PC-3 (cell line): ENCODE measurements around the gene TNFSF11. TPM values are rescaled to one million over a fixed set of nuclear protein-coding genes. Genes with fewer than 3 reads are reported as not detected.
A peak's percentile ranks its signal among the peaks of the same experiment; 100 is the strongest.

ENCODE experiments used
- ATAC-seq: fragments of 200-7000 bp; cut with Tn5 transposase; 2 replicates; pipeline ENCODE4 v1.9.1; 2020; ENCODE audit warnings: mild to moderate bottlenecking, moderate library complexity
- BruUV-seq: library from RNA; stranded (reverse); fragments of 400-500 nt; replicated peaks from 2 replicates; lab custom pipeline; 2021; lab: Mats Ljungman, UMichigan
- CTCF ChIA-PET: fragments of 300-600 bp; sonication (Branson Sonifier 250); formaldehyde crosslinking; loops from one replicate; lab custom pipeline; 2022; ENCODE audit warnings: antibody characterized with exemption; lab: Charles Lee
- POLR2A ChIA-PET: fragments of 300-600 bp; sonication (Branson Sonifier 250); formaldehyde crosslinking; loops from one replicate; lab custom pipeline; 2022; ENCODE audit warnings: antibody characterized with exemption; ENCODE audit not compliant: unreplicated experiment; lab: Charles Lee
- DNase-seq: peaks from one replicate; pipeline ENCODE4 v3.0.0-alpha.2; 2015
- H2AFZ ChIP-seq: fragments of 300-600 bp; sonication (generic); 2 replicates; pipeline ENCODE4 v1.6.0; 2016; ENCODE audit warnings: antibody characterized with exemption, low read length
- H3F3A ChIP-seq: fragments of 300-600 bp; sonication (generic); one replicate; pipeline ENCODE4 v1.6.0; 2017; ENCODE audit warnings: antibody characterized with exemption, low read length, control low read depth, mild to moderate bottlenecking; ENCODE audit not compliant: unreplicated experiment
- H3K27ac ChIP-seq: fragments of 300-600 bp; sonication (generic); 2 replicates; pipeline ENCODE4 v1.5.1; 2016; ENCODE audit warnings: mild to moderate bottlenecking, low read length
- H3K27me3 ChIP-seq: fragments of 300-600 bp; sonication (generic); 2 replicates; pipeline ENCODE4 v1.6.1; 2016; ENCODE audit warnings: low read length, mixed read lengths
- H3K36me3 ChIP-seq: fragments of 300-600 bp; sonication (generic); 2 replicates; pipeline ENCODE4 v1.6.1; 2016; ENCODE audit warnings: low read depth, mixed run types, low read length, mixed read lengths
- H3K4me1 ChIP-seq: fragments of 300-600 bp; sonication (generic); 2 replicates; pipeline ENCODE4 v1.5.1; 2016; ENCODE audit warnings: low read length; ENCODE audit not compliant: insufficient read depth
- H3K4me2 ChIP-seq: fragments of 300-600 bp; sonication (generic); 2 replicates; pipeline ENCODE4 v1.6.0; 2016; ENCODE audit warnings: low read length
- H3K4me3 ChIP-seq: fragments of 300-600 bp; sonication (generic); 2 replicates; pipeline ENCODE4 v1.5.1; 2016; ENCODE audit warnings: mild to moderate bottlenecking, low read length, mixed read lengths
- H3K79me2 ChIP-seq: fragments of 300-600 bp; sonication (generic); 2 replicates; pipeline ENCODE4 v1.6.1; 2017; ENCODE audit warnings: low read length, mixed read lengths
- H3K9ac ChIP-seq: fragments of 300-600 bp; sonication (generic); 2 replicates; pipeline ENCODE4 v1.6.0; 2016; ENCODE audit warnings: mild to moderate bottlenecking, low read length
- H3K9me2 ChIP-seq: fragments of 300-600 bp; sonication (generic); replicated peaks from 2 replicates; pipeline ENCODE4 v1.6.1; 2016; ENCODE audit warnings: mixed run types, low read length, mixed read lengths
- H3K9me3 ChIP-seq: fragments of 300-600 bp; sonication (generic); 2 replicates; pipeline ENCODE4 v1.6.1; 2016; ENCODE audit warnings: low read length, mixed read lengths
- H4K20me1 ChIP-seq: fragments of 300-600 bp; sonication (generic); 2 replicates; pipeline ENCODE4 v1.6.1; 2016; ENCODE audit warnings: low read length, mixed read lengths
- EZH2 ChIP-seq: fragments of 300-600 bp; sonication (generic); IDR thresholded peaks from one replicate; pipeline ENCODE4 v1.6.1; 2017; ENCODE audit warnings: antibody characterized with exemption, mild to moderate bottlenecking, low read length; ENCODE audit not compliant: unreplicated experiment
- EZH2phosphoT487 ChIP-seq: fragments of 300-600 bp; sonication (generic); IDR thresholded peaks from 2 replicates; pipeline ENCODE4 v1.6.1; 2018; ENCODE audit warnings: mild to moderate bottlenecking, antibody characterized with exemption, low read length, borderline replicate concordance
- intact Hi-C: fragments of 100-400 bp; cut with micrococcal nuclease; formaldehyde crosslinking; loops from 2 replicates; pipeline ENCODE4 v1.9.0; 2023
- total RNA-seq: library from RNA; depleted of rRNA; stranded (reverse); fragments of >200 nt; gene quantifications from 2 replicates; pipeline ENCODE4 v1.2.3, GENCODE V29; 2014
- TF ChIP-seq, protein P1 (sequence below): fragments of 300-600 bp; sonication (generic); conservative IDR thresholded peaks from 2 replicates; pipeline ENCODE4 v1.5.1; 2017; ENCODE audit warnings: antibody characterized with exemption, low read depth, mild to moderate bottlenecking, low read length

TNFSF11 gene
- total RNA-seq, 1 experiment from 2014 or later, result not detected

DNA sequence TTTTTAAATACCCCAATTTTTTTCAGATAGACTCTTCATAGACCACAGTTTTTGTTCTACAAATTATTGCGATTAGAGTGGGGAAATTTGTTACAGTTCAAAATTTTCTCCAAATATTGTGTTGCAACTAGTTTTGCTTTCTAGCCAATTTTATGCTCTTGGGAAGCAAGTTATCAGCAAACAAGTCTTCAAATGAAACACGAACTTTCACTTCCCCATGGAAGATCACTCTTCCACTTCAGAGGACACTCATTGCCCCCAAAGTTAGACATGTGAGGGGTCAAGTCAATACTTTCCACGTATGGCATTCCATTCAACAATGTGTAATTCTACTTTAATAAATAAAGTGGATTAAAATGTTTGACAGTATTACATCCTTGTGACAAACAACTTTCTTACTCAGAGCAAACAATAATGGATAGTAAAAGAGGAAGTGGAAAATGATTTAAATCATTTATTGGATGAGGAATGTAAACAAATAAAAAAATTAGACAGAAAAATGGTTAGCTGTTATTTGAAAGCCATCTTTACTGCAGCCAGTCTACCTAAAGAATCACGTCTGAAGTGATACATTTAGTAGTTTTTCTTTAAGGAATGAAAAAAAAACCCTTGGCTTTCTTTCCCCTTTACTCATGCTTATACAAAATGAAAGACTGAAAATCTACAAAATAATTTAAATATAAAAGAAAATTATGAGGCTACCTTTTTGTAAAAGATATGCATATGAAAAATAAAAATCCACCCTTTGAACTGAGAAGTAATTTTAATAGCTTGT lies 41.2 kb upstream of the TNFSF11 start:
- Histone ChIP-seq H3K27ac (peak overlapping the region; percentile 23; the same call in 1 of the 2 replicates), H3K4me3 (no peak overlapping the region), H3K4me2 (peak overlapping the region; percentile 32; the same call in 1 of the 2 replicates), H2AFZ (no peak overlapping the region), H3F3A (no peaks in the 10 kb centered on the region), H4K20me1 (no peaks in the 10 kb centered on the region), H3K9me2 (no peaks in the 10 kb centered on the region), H3K9me3 (no peaks in the 10 kb centered on the region), H3K79me2 (no peaks in the 10 kb centered on the region), H3K27me3 (no peaks in the 10 kb centered on the region), H3K9ac (no peak overlapping the region), H3K4me1 (peaks cover 12% of the 10 kb centered on the region), H3K36me3 (no peaks in the 10 kb centered on the region)
- CTCF ChIA-PET, result no interaction called here
- no TSS peak for BruUV-seq
- TF ChIP-seq, protein P1, sequence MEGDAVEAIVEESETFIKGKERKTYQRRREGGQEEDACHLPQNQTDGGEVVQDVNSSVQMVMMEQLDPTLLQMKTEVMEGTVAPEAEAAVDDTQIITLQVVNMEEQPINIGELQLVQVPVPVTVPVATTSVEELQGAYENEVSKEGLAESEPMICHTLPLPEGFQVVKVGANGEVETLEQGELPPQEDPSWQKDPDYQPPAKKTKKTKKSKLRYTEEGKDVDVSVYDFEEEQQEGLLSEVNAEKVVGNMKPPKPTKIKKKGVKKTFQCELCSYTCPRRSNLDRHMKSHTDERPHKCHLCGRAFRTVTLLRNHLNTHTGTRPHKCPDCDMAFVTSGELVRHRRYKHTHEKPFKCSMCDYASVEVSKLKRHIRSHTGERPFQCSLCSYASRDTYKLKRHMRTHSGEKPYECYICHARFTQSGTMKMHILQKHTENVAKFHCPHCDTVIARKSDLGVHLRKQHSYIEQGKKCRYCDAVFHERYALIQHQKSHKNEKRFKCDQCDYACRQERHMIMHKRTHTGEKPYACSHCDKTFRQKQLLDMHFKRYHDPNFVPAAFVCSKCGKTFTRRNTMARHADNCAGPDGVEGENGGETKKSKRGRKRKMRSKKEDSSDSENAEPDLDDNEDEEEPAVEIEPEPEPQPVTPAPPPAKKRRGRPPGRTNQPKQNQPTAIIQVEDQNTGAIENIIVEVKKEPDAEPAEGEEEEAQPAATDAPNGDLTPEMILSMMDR, result no peak
- no peak for TF ChIP-seq EZH2phosphoT487
- TF ChIP-seq EZH2, result no peak
- POLR2A ChIA-PET, result interaction anchor here (0.5 to 0.9 kb wide), 2 partner anchors 11 to 165 kb away, joined by 5 to 7 read pairs; no protein-coding TSS in a partner anchor
- DNase-seq (peak; percentile 50), ATAC-seq (peak; percentile 90)
- intact Hi-C loops, result loop anchor here (2.0 kb wide), 1 partner anchor 46 kb away; no protein-coding TSS in a partner anchor

DNA sequence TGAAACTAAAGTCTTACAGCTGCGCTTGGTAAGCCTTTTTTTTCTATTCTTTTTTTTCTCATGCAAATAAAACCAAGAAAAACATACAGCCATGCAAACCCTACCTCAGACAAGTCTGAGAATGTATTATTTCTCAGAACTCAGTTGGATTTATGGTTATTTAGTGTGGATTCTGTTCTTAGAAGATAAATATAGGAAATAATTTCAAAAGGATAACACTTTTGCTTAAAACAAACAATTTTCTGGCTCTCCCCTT lies 40.7 kb upstream of the TNFSF11 start:
- Histone ChIP-seq H3F3A (no peaks in the 10 kb centered on the region), H3K4me3 (no peak overlapping the region), H3K27me3 (no peaks in the 10 kb centered on the region), H4K20me1 (no peaks in the 10 kb centered on the region), H3K4me2 (0 out of 2 replicates have a peak overlapping the region, but pooled peaks have one; percentile 15), H3K4me1 (peaks cover 12% of the 10 kb centered on the region), H3K9me3 (no peaks in the 10 kb centered on the region), H3K79me2 (no peaks in the 10 kb centered on the region), H3K36me3 (no peaks in the 10 kb centered on the region), H3K9ac (no peak overlapping the region), H2AFZ (no peak overlapping the region), H3K9me2 (no peaks in the 10 kb centered on the region), H3K27ac (no peak overlapping the region)
- CTCF ChIA-PET, result no interaction called here
- POLR2A ChIA-PET, result interaction anchor here (0.9 kb wide), 1 partner anchor 10 kb away, joined by 5 read pairs; no protein-coding TSS in a partner anchor
- BruUV-seq, result no TSS peak
- TF ChIP-seq, protein P1, result no peak
- no peak for TF ChIP-seq EZH2phosphoT487
- TF ChIP-seq EZH2, result no peak
- ATAC-seq (no peak), DNase-seq (no peak)
- intact Hi-C loops, result loop anchor here (2.0 kb wide), 1 partner anchor 46 kb away; no protein-coding TSS in a partner anchor

DNA sequence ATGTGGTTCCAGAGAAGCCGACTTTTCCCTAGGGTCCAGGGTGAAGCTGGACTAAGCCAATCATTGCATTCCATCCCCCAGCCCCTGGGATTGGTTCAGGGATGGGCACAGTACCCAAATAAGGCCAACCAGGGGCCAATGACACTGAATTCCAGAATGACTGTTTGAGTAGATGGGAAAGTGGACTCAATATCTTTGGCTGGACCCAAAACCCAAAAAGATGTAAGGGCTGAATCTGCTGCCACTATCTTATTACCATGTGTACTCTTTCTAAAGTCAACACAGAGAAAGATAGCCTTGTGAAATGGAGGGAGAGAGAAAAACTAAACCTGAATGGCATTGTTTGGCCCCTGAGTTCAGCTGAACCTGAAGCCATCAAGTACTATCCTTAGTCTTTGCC lies 39.2 kb upstream of the TNFSF11 start:
- no peak for TF ChIP-seq EZH2phosphoT487
- TF ChIP-seq, protein P1, result no peak
- no peak for TF ChIP-seq EZH2
- Histone ChIP-seq H3F3A (no peaks in the 10 kb centered on the region), H3K9me2 (no peaks in the 10 kb centered on the region), H4K20me1 (no peaks in the 10 kb centered on the region), H3K79me2 (no peaks in the 10 kb centered on the region), H3K4me1 (peaks cover 22% of the 10 kb centered on the region), H2AFZ (no peak overlapping the region), H3K9ac (no peak overlapping the region), H3K4me3 (no peak overlapping the region), H3K4me2 (no peak overlapping the region), H3K27me3 (no peaks in the 10 kb centered on the region), H3K36me3 (no peaks in the 10 kb centered on the region), H3K9me3 (no peaks in the 10 kb centered on the region), H3K27ac (no peak overlapping the region)
- ChIA-PET POLR2A (no interaction called here), CTCF (no interaction called here)
- no peak for ATAC-seq
- no TSS peak for BruUV-seq
- no peak for DNase-seq
- intact Hi-C loops, result no loop called here
